COLO668 (cell line): Measurements from ENCODE around the gene PLEKHA5.
"Not testable (repeated sequence)": the region's sequence is repeated elsewhere in the genome, so short reads cannot be mapped to it uniquely, and the experiment has no call there.

ENCODE experiments used
- DNase-seq: peaks from one replicate; lab custom pipeline; 2025; ENCODE audit not compliant: unreplicated experiment; lab: John Stamatoyannopoulos, UW

Gene PLEKHA5

DNA sequence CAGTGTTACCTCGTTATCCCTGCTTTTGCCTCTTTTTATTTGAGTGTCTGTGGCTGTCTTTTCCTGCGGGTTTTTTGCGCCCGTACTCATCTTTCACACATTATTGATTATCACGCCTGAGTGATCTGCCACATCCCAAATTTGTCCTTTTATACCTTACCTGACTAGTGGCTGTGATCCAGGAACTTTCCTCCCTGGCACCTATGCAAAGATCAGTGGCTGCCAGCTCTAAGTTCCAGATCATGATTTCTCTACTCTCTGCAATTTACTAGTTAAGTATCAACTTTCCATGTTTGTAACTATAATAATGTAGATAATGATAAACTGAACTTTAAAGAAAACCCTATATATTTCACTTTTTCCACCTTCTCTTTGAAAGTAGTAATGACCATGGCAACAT, 36.9 kb downstream of the PLEKHA5 start:
- no peak for DNase-seq

DNA sequence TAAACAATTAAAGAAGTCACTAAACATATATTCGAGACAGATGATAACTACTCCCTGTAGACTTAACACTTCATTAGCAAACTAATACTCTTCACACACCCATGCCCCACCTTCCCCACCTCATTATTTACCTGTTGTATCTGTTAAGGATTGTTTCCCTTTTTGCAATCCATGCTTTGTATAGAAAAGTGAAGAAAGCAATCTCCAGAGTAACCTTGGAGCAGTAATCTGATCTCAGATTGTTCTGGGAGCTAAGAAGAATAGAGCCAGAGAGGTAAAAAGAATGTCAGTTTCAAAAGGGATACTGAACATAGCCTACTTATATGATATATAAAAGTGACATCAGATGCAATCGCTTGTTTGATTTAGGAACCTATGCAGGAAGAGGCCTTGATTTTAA, 37.4 kb downstream of the PLEKHA5 start:
- no peak for DNase-seq

DNA sequence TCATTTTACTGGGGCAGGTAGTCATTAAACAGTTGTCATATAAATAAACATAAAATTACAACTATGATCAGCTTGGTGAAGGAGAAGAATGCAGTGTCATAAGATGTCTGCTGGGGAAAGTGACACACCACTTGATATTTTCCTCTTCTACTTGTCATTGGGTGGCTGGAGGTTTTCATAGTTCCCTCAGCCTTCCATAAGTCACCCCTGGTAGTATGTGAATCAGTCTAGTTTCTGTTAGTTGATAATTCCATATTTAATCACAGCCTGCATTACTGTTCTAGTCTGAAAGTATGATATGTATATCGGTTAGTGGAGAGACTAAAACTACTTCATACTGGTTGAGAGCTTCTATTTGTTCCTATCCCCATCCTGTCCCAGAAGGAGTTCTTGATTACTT, 38.2 kb downstream of the PLEKHA5 start:
- DNase-seq = no peak

DNA sequence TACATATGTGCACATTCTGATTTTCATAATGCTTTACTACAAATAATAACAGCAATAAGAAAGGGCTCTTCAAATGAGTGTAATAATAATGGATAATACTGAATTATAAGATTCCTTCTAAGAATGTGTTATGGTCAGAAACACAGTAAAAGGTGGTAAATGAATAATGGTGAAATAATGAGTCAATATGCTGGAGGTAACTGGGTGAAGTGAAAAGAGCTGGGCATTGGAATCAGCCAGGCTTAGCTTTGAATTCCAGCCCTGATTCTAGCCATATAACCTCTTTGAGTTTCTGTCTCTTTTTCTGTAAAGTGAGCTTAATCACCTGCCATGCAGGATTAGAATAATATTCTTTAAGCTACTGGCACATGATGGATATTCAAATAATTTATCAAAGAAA, 39.1 kb downstream of the PLEKHA5 start:
- DNase-seq = no peak

DNA sequence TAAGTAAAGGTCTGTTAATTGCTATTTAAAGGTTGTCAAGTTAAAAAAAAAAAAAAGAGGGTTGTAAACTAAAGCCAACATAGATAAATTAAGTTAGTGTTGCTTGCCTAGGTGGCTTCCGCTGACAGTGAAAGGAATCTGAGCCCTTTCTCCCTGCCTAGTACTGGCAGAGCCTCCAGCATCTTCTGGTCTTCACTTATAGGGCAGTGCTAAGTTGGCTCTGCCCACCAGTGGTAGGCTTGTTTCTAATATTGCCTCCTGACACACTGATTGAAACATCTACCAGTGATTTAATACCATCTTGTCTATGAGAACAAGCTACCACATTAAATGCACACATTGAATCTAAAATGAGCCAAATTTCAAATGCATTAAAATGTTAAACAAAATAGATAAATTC, 39.7 kb downstream of the PLEKHA5 start:
- no peak for DNase-seq

DNA sequence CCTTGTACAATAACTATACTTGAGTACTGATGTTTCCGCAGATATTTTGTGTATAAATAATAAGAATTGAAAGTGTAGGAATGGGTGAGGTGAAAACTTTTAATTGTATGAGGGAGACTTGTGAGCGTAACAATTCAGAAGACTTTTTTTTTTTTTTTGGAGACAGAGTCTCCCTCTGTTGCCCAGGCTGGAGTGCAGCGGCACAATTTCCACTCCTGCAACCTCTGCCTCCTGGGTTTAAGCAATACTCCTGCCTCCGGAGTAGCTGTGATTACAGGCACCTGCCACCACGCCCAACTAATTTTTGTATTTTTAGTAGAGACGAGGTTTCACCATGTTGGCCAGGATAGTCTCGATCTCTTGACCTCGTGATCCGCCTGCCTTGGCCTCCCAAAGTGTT, 40.8 kb downstream of the PLEKHA5 start:
- DNase-seq = not testable (repeated sequence)

- DNase-seq = no peak
Observed at GRCh38 chr12:19171731-19172130, 42.2 kb downstream of the PLEKHA5 start.

GRCh38 chr12:19177754-19178153, 48.2 kb downstream of the PLEKHA5 start:
- no peak for DNase-seq

GRCh38 chr12:19179986-19180385, 50.5 kb downstream of the PLEKHA5 start:
- DNase-seq = no peak

- no peak for DNase-seq
Observed at GRCh38 chr12:19181666-19182426, 52.3 kb downstream of the PLEKHA5 start.

DNA sequence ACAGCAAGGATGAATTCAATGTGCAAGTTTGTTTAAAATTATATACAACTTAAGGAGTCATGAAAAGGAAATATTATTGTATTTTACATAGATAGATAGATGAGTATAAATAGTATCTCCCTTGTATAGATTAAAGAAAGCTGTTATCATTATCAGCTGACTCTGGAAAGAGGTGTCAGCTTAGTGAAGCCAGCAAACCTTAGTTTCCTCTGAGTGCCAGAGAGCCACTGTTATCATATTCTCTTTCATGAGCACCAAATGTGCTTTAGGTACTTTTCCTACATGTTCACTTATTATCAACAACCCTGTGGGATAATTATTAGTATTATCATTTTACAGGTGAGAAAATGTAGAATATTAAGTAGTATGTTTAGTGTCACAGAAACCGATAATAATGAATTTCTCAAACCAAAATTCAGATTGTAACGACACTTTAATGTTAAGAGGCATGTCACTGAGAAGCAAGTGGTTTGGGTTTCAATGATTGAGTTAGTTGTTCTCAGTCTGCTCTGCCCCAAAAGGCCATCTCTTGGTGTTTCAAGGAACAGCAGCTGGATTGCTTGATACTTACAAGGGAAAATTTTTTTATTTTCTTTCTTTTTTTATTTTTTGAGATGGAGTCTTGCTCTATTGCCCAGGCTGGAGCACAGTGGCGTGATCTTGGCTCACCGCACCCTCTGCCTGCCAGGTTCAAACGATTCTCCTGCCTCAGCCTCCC, 53.7 kb downstream of the PLEKHA5 start:
- no peak for DNase-seq

DNA sequence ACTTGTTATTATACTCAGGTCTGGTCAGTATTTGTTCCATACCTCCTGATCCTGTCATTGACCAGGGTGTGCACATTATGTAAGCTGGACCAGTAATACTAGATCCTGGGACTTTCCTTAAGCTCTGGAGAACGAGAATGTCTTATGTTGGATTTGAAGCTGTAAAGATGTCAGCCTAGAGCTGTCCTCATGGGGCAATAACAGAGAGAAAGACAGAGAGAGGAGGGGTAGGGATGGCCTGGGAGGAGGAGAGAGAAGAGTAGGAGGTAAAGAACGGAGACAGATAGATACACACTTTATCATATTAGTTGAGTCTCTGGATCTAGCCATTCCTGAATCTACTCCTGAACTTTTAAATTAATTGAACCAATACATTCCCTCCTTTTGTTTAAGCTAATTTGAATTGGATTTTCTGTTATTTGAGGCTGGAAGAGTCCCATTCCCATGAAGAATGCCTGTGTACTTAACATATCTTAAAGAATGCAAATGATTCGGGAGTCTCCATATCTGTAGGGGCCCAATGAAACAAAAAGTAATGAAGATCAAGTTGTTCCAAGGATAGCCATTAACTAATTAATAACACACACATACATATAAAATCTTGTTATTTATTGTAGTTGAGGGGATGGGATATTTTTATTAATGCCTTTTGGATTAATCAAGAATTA, 55.9 kb downstream of the PLEKHA5 start:
- DNase-seq = no peak

DNA sequence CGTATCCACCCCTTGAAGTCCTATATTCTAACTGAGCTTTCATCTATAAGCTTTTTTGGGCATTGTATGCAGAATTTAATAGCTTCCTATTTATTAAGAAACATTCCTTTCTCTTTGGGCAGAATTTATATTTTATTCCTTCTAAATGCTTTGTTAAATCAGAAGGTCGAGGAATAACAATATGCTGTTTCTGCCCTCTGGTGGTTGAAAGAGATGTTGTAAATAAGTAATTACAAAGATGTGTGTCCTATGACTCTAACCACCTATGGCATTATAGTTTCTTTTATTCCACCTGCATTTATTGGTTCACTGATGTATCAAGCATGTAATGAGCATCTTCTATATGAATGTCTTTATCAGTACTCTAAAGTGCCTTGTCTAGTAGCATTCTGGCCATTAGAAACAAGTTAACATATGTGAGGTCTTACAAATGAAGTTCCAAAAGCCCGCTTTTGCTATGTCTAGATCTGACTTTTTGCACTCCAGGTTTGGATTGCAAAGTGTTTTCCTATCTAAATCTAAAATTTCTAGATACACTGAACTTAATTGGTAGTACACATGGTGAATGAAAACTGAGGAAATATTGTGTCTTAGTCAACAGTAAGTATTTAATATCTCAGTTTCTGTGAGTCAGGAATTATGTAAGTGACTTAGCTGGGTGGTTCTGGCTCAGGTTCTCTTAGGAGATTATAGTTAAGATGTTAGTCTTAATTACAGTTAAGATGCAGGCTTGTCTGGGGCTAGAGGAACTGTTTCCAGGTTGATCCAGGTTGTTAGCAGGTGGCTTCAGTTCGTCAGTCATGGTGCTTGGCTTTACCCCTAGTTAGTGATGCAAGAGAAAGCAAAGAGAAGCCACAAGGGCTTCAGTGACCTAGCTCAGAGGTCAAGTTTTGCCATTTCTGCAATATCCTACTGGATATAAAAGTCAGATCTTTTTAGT, 57.5 kb downstream of the PLEKHA5 start:
- no peak for DNase-seq

DNA sequence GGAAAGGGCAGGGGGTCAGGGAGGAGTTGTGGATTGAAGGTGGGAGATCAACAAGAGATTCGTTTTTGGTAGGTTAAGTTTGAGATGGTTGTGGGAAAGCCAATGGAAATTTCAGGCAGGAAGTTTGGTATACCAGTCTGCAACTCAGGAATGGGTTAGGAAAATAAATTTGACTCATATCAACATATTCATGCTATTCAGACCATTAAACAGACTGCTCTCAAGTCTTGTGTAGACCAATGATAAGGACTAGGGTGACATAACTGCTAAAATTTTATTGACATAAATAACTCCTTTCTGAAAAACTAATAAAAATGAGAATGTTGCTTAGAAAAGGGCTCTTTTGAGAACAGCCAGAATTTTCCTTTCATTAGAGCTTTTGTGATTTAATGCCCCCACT, 60.0 kb downstream of the PLEKHA5 start:
- no peak for DNase-seq

DNA sequence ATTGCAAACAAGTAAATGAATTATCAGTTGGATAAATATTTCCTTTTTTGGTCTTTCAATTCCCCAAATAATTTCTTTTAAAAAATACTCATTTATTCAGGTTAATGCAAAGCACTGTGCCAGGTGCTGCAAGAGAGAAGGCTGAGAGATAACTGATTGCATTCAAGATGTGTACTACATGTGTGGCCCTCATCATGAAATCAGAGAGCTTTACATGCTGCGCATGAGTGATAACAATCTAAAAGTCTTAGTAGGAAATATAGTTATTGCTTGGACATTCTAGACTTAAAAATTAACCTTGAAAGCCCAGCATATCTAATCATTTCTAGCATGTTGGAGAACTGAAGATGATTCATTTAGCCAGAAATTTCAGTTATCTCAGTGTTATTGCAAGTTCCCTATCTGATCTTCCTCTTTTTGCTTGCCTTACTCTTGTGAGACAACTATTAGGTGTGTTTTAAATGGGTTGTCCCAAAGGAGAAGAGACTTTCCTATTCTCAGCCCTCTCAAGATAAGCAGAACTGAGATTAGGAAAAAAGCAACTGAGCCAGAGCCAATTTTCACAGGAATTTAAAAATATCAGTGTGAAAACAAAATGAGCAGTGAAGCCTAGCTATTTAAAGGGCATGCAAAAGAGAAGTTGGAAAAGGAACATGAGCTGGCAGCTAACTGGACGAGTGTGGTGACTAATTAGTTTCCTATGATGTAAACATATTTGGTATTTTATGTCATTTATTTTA, 60.9 kb downstream of the PLEKHA5 start:
- DNase-seq = no peak

DNA sequence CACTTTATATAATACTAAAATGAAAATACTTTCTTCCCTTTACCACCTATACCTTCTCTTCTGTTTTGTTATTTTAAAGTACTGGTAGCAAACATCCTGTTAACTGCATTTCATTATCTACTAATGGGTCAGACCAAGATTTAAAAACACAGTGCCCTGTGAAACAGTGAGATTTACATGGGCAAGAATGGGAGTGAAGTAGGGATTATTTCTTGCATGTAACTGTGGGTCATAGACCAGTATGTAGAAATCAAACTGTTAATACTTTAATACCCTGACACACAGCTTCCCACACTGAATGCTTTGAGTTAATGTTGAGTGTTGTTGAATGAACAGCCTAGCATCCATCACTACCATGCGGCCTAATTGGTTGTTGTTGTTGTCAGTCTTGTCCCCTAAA, 61.6 kb downstream of the PLEKHA5 start:
- no peak for DNase-seq

GRCh38 chr12:19191563-19191962, 62.0 kb downstream of the PLEKHA5 start:
- no peak for DNase-seq

DNA sequence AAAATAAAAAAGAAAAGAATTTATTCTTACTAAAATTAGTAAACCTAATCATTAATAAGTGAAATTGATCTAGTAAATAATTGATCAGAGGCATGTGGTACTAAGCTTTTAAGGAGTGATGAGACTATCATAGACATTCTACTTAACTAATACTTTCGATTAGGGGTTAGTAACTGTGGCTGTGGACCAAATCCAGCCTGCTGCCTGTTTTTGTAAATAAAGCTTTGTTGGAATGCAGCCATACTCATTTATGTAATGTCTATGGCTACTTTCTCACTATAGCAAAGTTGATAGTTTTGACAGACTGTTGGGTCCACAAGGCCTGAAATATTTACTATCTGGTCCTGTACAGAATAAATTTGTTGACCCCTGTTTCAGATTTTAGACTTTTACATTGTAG, 63.2 kb downstream of the PLEKHA5 start:
- no peak for DNase-seq

- no peak for DNase-seq
Observed at GRCh38 chr12:19194963-19195362, 65.4 kb downstream of the PLEKHA5 start.

DNA sequence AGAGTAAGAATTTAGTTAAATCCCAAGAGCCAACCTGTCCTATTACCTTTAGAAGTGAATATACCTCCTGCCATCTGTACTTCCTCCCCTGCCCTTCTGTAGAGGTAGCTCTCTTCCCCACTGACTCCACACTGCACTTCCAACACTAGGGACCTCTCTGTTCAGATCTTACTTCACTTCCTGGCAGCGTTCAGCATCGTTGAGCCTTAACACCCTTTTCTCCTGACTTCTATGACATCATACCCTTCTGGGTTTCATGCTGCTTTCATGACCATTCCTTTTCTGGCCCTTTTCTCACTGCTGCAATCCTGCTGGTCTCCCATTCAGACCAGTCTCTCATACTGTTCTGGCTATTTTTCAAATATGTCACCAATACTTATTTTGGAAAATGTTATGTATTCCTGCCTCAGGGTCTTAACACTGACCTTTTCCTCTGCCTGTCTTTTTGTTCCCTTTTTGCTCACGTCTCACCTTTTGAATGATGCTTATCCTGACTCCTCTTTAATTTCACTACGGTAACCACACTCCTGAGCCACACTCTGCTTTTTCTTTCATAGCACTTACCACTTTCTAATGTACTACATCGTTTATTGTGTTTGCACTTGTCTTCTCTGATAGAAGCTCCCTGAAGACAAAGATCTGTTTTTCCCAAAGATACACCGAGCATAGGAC, 67.6 kb downstream of the PLEKHA5 start:
- no peak for DNase-seq
